NCI-H748 (cell line): ENCODE data around the gene CDK14.
"Not testable (repeated sequence)": the region's sequence is repeated elsewhere in the genome, so short reads cannot be mapped to it uniquely, and the experiment has no call there.

Source experiments
- DNase-seq: peaks from one replicate; lab custom pipeline; 2025; ENCODE audit not compliant: unreplicated experiment; lab: John Stamatoyannopoulos, UW

CDK14 gene

GRCh38 chr7:90713628-90714027, 117.5 kb downstream of the CDK14 start:
- DNase-seq, result no peak

- DNase-seq, result no peak
Observed at GRCh38 chr7:90715067-90715466, 118.9 kb downstream of the CDK14 start.

GRCh38 chr7:90717296-90718060, 121.4 kb downstream of the CDK14 start:
- DNase-seq, result peak; percentile 71

- DNase-seq, result no peak
Observed at GRCh38 chr7:90719155-90719554, 123.0 kb downstream of the CDK14 start.

- peak; percentile 63 for DNase-seq
Observed at GRCh38 chr7:90720984-90721760, 125.1 kb downstream of the CDK14 start.

GRCh38 chr7:90721869-90722431, 125.8 kb downstream of the CDK14 start:
- DNase-seq, result no peak

GRCh38 chr7:90723233-90723632, 127.1 kb downstream of the CDK14 start:
- no peak for DNase-seq

GRCh38 chr7:90723866-90724265, 127.7 kb downstream of the CDK14 start:
- no peak for DNase-seq

- DNase-seq, result no peak
Observed at GRCh38 chr7:90726120-90726519, 130.0 kb downstream of the CDK14 start.

GRCh38 chr7:90726623-90727022, 130.5 kb downstream of the CDK14 start:
- peak; percentile 31 for DNase-seq

GRCh38 chr7:90727412-90727811, 131.3 kb downstream of the CDK14 start:
- no peak for DNase-seq

GRCh38 chr7:90728568-90728967, 132.4 kb downstream of the CDK14 start:
- no peak for DNase-seq

GRCh38 chr7:90735611-90736280, 139.6 kb downstream of the CDK14 start:
- DNase-seq, result not testable (repeated sequence)

GRCh38 chr7:90736316-90736715, 140.2 kb downstream of the CDK14 start:
- no peak for DNase-seq

- no peak for DNase-seq
Observed at GRCh38 chr7:90736968-90737939, 141.1 kb downstream of the CDK14 start.

GRCh38 chr7:90738249-90738648, 142.1 kb downstream of the CDK14 start:
- DNase-seq, result peak; percentile 66

- DNase-seq, result no peak
Observed at GRCh38 chr7:90739716-90740115, 143.6 kb downstream of the CDK14 start.

GRCh38 chr7:90740386-90740785, 144.3 kb downstream of the CDK14 start:
- DNase-seq, result no peak

- DNase-seq, result no peak
Observed at GRCh38 chr7:90743626-90744025, 147.5 kb downstream of the CDK14 start.

- no peak for DNase-seq
Observed at GRCh38 chr7:90747516-90747915, 151.4 kb downstream of the CDK14 start.
